Activated CD4-positive, alpha-beta T cell treated with anti-CD3 and anti-CD28 coated beads, Interleukin-2, amount 50 U/mL, for 24 hours (primary cell): Measurements from ENCODE around the gene SLC6A17.

Experiments used
- DNase-seq, 2 donors: peaks; one replicate each; pipeline ENCODE4 v3.0.0-alpha.2; 2020; ENCODE audit warnings: low read depth in 1 of 2, low spot score in 1 of 2

SLC6A17 gene

GRCh38 chr1:110135246-110135645 lies 15.0 kb upstream of the SLC6A17 start:
- DNase-seq = no peak

GRCh38 chr1:110135666-110136065 lies 14.6 kb upstream of the SLC6A17 start:
- DNase-seq = no peak

- DNase-seq = no peak
These were observed 13.4 kb upstream of the SLC6A17 start for GRCh38 chr1:110136911-110137310.

- DNase-seq = no peak
These were observed 11.3 kb upstream of the SLC6A17 start for GRCh38 chr1:110138956-110139355.

GRCh38 chr1:110144366-110144765 lies 5.9 kb upstream of the SLC6A17 start:
- no peak for DNase-seq

GRCh38 chr1:110148961-110149360 lies 1.3 kb upstream of the SLC6A17 start:
- DNase-seq = no peak

- DNase-seq = no peak
These were observed 928 bp downstream of the SLC6A17 start for GRCh38 chr1:110151175-110151669.

GRCh38 chr1:110152133-110152785 lies 2.0 kb downstream of the SLC6A17 start:
- DNase-seq = no peak

- DNase-seq = no peak
These were observed 3.2 kb downstream of the SLC6A17 start for GRCh38 chr1:110153407-110153950.

- DNase-seq = peak in 1 of 2 donors; percentile 11
These were observed 5.7 kb downstream of the SLC6A17 start for GRCh38 chr1:110155878-110156522.

- no peak for DNase-seq
These were observed 8.0 kb downstream of the SLC6A17 start for GRCh38 chr1:110158261-110158660.

GRCh38 chr1:110159168-110159567 lies 8.9 kb downstream of the SLC6A17 start:
- no peak for DNase-seq

- no peak for DNase-seq
These were observed 10.3 kb downstream of the SLC6A17 start for GRCh38 chr1:110160538-110161100.

GRCh38 chr1:110161165-110161564 lies 10.9 kb downstream of the SLC6A17 start:
- no peak for DNase-seq

- no peak for DNase-seq
These were observed 11.6 kb downstream of the SLC6A17 start for GRCh38 chr1:110161849-110162248.

- DNase-seq = no peak
These were observed 13.3 kb downstream of the SLC6A17 start for GRCh38 chr1:110163591-110163990.

GRCh38 chr1:110164725-110165350 lies 14.5 kb downstream of the SLC6A17 start:
- no peak for DNase-seq

- DNase-seq = no peak
These were observed 15.5 kb downstream of the SLC6A17 start for GRCh38 chr1:110165761-110166231.

GRCh38 chr1:110166861-110167260 lies 16.6 kb downstream of the SLC6A17 start:
- DNase-seq = no peak

GRCh38 chr1:110170766-110171733 lies 20.8 kb downstream of the SLC6A17 start:
- no peak for DNase-seq
